ENCODE measurements around the gene PERCC1.

The PERCC1 gene

GRCh38 chr16:1442697-1443096, 11.8 kb downstream of the PERCC1 start:
- H3K9me3 ChIP-seq (ENCODE audit: control insufficient read depth, low read length): no peaks in the 10 kb centered on the region
- H3K79me2 ChIP-seq: no peaks in the 10 kb centered on the region
- TF ChIP-seq, protein P1, sequence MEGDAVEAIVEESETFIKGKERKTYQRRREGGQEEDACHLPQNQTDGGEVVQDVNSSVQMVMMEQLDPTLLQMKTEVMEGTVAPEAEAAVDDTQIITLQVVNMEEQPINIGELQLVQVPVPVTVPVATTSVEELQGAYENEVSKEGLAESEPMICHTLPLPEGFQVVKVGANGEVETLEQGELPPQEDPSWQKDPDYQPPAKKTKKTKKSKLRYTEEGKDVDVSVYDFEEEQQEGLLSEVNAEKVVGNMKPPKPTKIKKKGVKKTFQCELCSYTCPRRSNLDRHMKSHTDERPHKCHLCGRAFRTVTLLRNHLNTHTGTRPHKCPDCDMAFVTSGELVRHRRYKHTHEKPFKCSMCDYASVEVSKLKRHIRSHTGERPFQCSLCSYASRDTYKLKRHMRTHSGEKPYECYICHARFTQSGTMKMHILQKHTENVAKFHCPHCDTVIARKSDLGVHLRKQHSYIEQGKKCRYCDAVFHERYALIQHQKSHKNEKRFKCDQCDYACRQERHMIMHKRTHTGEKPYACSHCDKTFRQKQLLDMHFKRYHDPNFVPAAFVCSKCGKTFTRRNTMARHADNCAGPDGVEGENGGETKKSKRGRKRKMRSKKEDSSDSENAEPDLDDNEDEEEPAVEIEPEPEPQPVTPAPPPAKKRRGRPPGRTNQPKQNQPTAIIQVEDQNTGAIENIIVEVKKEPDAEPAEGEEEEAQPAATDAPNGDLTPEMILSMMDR (IDR thresholded peaks at IDR 0.05): no peak

GRCh38 chr16:1443403-1443973, 12.6 kb downstream of the PERCC1 start:
- TF ChIP-seq, protein P1 (IDR thresholded peaks at IDR 0.05): no peak
- Histone ChIP-seq H3K4me2 (ENCODE audit: low read length) (no peak overlapping the region), H3K9me3 (ENCODE audit: control insufficient read depth, low read length) (no peaks in the 10 kb centered on the region), H3K79me2 (no peaks in the 10 kb centered on the region), H3K27ac (no peak overlapping the region), H2AFZ (no peak overlapping the region), H3K36me3 (ENCODE audit: control insufficient read depth, insufficient read depth, low read length) (no peaks in the 10 kb centered on the region), H3K4me1 (no peaks in the 10 kb centered on the region), H3K4me3 (ENCODE audit: low read depth, low read length) (no peak overlapping the region), H3K9ac (no peak overlapping the region), H3K27me3 (ENCODE audit: control insufficient read depth, insufficient read depth, low read length) (no peaks in the 10 kb centered on the region)

More at GRCh38 chr16:1442697-1443096, 11.8 kb downstream of the PERCC1 start:
- Histone ChIP-seq H3K27ac (no peak overlapping the region), H3K36me3 (ENCODE audit: control insufficient read depth, insufficient read depth, low read length) (no peaks in the 10 kb centered on the region), H3K4me3 (ENCODE audit: low read depth, low read length) (no peak overlapping the region), H3K4me2 (ENCODE audit: low read length) (no peak overlapping the region), H3K27me3 (ENCODE audit: control insufficient read depth, insufficient read depth, low read length) (no peaks in the 10 kb centered on the region), H3K4me1 (no peaks in the 10 kb centered on the region), H3K9ac (no peak overlapping the region), H2AFZ (no peak overlapping the region)

GRCh38 chr16:1443980-1444729, 13.3 kb downstream of the PERCC1 start, which contains the start of gene CCDC154:
TSS of gene CCDC154 (minus strand) at chr16:1444556. CDS start at chr16:1444322, 234 bp downstream.
- Histone ChIP-seq H3K4me1 (no peaks in the 10 kb centered on the region), H3K4me2 (ENCODE audit: low read length) (no peak within 1 kb of the TSS), H3K4me3 (ENCODE audit: low read depth, low read length) (no peak within 1 kb of the TSS), H3K9ac (no peak within 1 kb of the TSS), H3K9me3 (ENCODE audit: control insufficient read depth, low read length) (no peaks in the 10 kb centered on the region), H2AFZ (no peak within 1 kb of the TSS), H3K36me3 (ENCODE audit: control insufficient read depth, insufficient read depth, low read length) (no peaks in the 10 kb centered on the region), H3K79me2 (no peaks in the 10 kb centered on the region), H3K27ac (no peak within 1 kb of the TSS), H3K27me3 (ENCODE audit: control insufficient read depth, insufficient read depth, low read length) (no peaks in the 10 kb centered on the region)
- TF ChIP-seq, protein P1 (IDR thresholded peaks at IDR 0.05): no peak

DNA sequence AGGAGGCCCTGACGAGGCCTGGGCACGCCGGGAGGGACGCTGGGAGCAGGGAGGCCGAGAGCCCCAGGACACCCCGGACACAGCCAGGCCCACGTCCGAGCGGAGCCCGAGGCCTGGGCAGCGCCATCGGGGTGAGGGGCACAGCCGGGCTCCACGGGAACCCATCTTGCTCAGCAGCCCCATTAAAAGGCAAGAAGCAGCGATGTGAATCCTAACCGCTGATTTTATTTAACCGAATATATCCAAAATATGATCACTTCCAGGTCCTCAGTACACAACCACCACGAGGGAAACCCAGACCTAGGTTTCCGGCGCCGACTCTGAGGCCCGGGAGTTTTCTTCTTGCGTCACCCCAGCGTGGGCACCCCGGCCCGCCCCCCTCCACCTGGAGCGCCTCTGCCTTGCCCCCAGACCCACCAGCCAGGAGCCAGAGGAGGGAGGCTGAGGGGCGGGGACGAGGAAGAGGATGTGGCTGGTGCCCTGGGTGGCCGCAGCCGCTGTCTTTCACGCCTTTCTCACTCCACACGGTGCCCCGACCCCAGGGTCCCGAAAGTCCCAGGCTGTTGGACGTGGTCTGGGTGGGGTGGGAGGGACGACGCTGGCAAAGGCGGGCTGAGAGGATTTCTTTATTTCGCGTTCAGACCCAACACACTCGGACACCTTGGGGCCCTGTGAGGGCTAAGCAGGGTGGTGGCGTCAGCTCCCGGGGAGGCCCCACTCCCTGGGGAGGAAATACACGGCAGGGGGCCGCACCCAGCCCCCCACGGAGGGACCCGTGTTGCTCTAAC, 14.0 kb downstream of the PERCC1 start:
- no peak overlapping the region for H3K27ac ChIP-seq
- no peak overlapping the region for H3K9ac ChIP-seq
- H3K27me3 ChIP-seq (ENCODE audit: control insufficient read depth, insufficient read depth, low read length): no peaks in the 10 kb centered on the region
- no peaks in the 10 kb centered on the region for H3K9me3 ChIP-seq (ENCODE audit: control insufficient read depth, low read length)
- TF ChIP-seq, protein P1 (IDR thresholded peaks at IDR 0.05): no peak
- no peak overlapping the region for H2AFZ ChIP-seq
- H3K79me2 ChIP-seq: no peaks in the 10 kb centered on the region
- no peaks in the 10 kb centered on the region for H3K4me1 ChIP-seq
- no peak overlapping the region for H3K4me3 ChIP-seq (ENCODE audit: low read depth, low read length)
- no peak overlapping the region for H3K4me2 ChIP-seq (ENCODE audit: low read length)
- H3K36me3 ChIP-seq (ENCODE audit: control insufficient read depth, insufficient read depth, low read length): no peaks in the 10 kb centered on the region

Data from parathyroid adenoma (tissue), 2 donors.